ENCODE data around the gene ALDH18A1. TPM values are rescaled to one million over a fixed set of nuclear protein-coding genes. Genes with fewer than 3 reads are reported as not detected.

ALDH18A1 gene
- total RNA-seq, 4 donors from 2014 or later = 23.5 to 35.2 (median 28.8) TPM

GRCh38 chr10:95566136-95566535 is 90.4 kb downstream of the ALDH18A1 start:
- DNase-seq (ENCODE audit: low spot score) (no peak), ATAC-seq (ENCODE audit: low FRiP score) (no peak)
- no peak for TF ChIP-seq CTCF (IDR thresholded peaks at IDR 0.05)

- no peak for ATAC-seq (ENCODE audit: low FRiP score)
- no peak for DNase-seq (ENCODE audit: low spot score)
- TF ChIP-seq CTCF (IDR thresholded peaks at IDR 0.05) = no peak
Observed at GRCh38 chr10:95565336-95565735, 91.2 kb downstream of the ALDH18A1 start.

GRCh38 chr10:95564291-95564690 is 92.2 kb downstream of the ALDH18A1 start:
- no peak for DNase-seq (ENCODE audit: low spot score)
- TF ChIP-seq CTCF (IDR thresholded peaks at IDR 0.05) = no peak

GRCh38 chr10:95562341-95562965 is 94.1 kb downstream of the ALDH18A1 start:
- ATAC-seq (ENCODE audit: low FRiP score) = no peak
- no peak for DNase-seq (ENCODE audit: low spot score)
- TF ChIP-seq CTCF (IDR thresholded peaks at IDR 0.05) = no peak

More at GRCh38 chr10:95564291-95564690, 92.2 kb downstream of the ALDH18A1 start:
- no peak for ATAC-seq (ENCODE audit: low FRiP score)

GRCh38 chr10:95561864-95562177 is 94.7 kb downstream of the ALDH18A1 start:
- ATAC-seq (ENCODE audit: low FRiP score) (no peak), DNase-seq (ENCODE audit: low spot score) (no peak)
- no peak for TF ChIP-seq CTCF (IDR thresholded peaks at IDR 0.05)

GRCh38 chr10:95561177-95561863 is 95.2 kb downstream of the ALDH18A1 start, which contains the start of gene SORBS1:
Gene SORBS1 (minus strand): TSS chr10:95561371. CDS start chr10:95441135, 120,236 bp downstream.
- peak; percentile 99 for ATAC-seq (ENCODE audit: low FRiP score)
- TF ChIP-seq CTCF (IDR thresholded peaks at IDR 0.05) = no peak
- peak; percentile 75 for DNase-seq (ENCODE audit: low spot score)

Data from omental fat pad (tissue), 4 donors.